Fibroblast of lung (primary cell): Measurements from ENCODE around the gene COQ6.

ENCODE experiments used
- EZH2 ChIP-seq: IDR thresholded peaks from 2 replicates; pipeline ENCODE4 v1.5.1; 2012; ENCODE audit warnings: low read length, control low read depth, mild to moderate bottlenecking; ENCODE audit errors: missing control alignments
- TF ChIP-seq, protein P1 (sequence below), 2 donors: IDR thresholded peaks in 1 of 2; conservative IDR thresholded peaks in 1 of 2; 1 replicate in 1 of 2; 2 replicates in 1 of 2; pipeline ENCODE4 v1.5.1; 2011 to 2012; ENCODE audit warnings: low read length in 2 of 2, control low read depth in 1 of 2, inconsistent platforms in 1 of 2, low read depth in 1 of 2, mild to moderate bottlenecking in 1 of 2

DNA sequence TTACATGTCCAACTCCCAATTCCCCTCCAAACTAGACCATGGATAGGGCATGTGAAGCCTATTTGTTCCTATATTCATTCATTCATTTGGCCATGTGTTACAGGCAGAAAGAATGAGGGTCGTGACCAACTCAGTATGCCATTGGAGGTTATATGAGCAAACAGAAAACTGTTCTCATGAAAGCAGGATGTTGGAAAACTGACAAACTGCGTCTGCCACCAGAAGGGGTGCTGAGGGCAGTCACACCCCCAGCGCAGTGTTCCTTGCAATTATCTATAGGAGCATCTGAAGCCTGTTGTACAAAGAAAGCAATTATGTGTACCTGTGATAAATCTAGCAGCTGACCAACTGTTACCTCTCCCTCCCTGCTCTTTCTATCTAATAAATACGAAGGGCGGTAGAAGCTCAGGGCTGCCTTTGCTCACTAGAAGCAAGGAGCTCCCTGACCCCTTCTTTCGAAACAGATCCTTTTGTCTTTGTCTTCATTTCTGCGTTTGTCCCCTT is 47.9 kb downstream of the COQ6 start:
- TF ChIP-seq, protein P1, sequence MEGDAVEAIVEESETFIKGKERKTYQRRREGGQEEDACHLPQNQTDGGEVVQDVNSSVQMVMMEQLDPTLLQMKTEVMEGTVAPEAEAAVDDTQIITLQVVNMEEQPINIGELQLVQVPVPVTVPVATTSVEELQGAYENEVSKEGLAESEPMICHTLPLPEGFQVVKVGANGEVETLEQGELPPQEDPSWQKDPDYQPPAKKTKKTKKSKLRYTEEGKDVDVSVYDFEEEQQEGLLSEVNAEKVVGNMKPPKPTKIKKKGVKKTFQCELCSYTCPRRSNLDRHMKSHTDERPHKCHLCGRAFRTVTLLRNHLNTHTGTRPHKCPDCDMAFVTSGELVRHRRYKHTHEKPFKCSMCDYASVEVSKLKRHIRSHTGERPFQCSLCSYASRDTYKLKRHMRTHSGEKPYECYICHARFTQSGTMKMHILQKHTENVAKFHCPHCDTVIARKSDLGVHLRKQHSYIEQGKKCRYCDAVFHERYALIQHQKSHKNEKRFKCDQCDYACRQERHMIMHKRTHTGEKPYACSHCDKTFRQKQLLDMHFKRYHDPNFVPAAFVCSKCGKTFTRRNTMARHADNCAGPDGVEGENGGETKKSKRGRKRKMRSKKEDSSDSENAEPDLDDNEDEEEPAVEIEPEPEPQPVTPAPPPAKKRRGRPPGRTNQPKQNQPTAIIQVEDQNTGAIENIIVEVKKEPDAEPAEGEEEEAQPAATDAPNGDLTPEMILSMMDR (conservative IDR thresholded peaks at IDR 0.05 in 1 of 2, IDR thresholded peaks at IDR 0.05 in 1 of 2; ENCODE audit: low read depth in 1 of 2, low read length in 2 of 2) = no peak
- TF ChIP-seq EZH2 = no peak
